Cardiac fibroblast (primary cell): ENCODE data around the gene PAX8.
"Not testable (repeated sequence)": the region's sequence is repeated elsewhere in the genome, so short reads cannot be mapped to it uniquely, and the experiment has no call there.

Experiments used
- DNase-seq, 2 donors: peaks; one replicate each; pipeline versions ENCODE4 v3.0.0 to v3.0.0-alpha.2; 2010; ENCODE audit warnings: low read depth in 2 of 2
- H3K4me3 ChIP-seq, 2 donors: replicated peaks in 1 of 2; 1 replicate in 1 of 2; 2 replicates in 1 of 2; pipeline ENCODE4 v1.5.1; 2011; ENCODE audit warnings: low read depth in 2 of 2, low read length in 2 of 2, mild to moderate bottlenecking in 2 of 2, moderate library complexity in 1 of 2
- TF ChIP-seq, protein P1 (sequence below): IDR thresholded peaks from one replicate; pipeline ENCODE4 v1.5.1; 2011; ENCODE audit warnings: low read depth, mild to moderate bottlenecking, low read length, inconsistent platforms

The PAX8 gene

DNA sequence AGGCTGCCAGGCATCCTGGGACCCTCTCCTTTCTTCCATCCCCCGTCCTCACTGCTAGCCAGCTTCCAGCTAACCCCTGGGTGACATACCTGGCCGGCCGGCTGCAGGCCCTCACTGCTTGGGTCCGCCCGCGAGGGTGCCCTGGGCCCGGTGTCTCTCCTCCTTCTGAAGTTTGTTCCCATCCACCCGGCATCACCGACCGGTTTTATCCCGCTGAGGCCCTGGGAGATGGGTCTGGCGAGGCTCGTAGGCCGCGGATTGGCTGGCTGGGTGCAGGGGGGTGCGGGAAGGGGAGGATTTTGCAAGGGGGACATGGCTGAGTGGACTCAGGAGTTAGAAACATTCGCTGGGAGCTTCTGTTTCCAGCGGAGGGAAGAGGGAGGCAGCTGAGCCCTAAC lies at the start of gene PAX8:
PAX8 (minus strand) TSS at position 180 of the 398 bp plus-strand sequence. CDS start 527 bp downstream, outside the sequence.
- H3K4me3 ChIP-seq: no peak within 1 kb of the TSS
- DNase-seq: no peak
- TF ChIP-seq, protein P1, sequence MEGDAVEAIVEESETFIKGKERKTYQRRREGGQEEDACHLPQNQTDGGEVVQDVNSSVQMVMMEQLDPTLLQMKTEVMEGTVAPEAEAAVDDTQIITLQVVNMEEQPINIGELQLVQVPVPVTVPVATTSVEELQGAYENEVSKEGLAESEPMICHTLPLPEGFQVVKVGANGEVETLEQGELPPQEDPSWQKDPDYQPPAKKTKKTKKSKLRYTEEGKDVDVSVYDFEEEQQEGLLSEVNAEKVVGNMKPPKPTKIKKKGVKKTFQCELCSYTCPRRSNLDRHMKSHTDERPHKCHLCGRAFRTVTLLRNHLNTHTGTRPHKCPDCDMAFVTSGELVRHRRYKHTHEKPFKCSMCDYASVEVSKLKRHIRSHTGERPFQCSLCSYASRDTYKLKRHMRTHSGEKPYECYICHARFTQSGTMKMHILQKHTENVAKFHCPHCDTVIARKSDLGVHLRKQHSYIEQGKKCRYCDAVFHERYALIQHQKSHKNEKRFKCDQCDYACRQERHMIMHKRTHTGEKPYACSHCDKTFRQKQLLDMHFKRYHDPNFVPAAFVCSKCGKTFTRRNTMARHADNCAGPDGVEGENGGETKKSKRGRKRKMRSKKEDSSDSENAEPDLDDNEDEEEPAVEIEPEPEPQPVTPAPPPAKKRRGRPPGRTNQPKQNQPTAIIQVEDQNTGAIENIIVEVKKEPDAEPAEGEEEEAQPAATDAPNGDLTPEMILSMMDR: no peak

DNA sequence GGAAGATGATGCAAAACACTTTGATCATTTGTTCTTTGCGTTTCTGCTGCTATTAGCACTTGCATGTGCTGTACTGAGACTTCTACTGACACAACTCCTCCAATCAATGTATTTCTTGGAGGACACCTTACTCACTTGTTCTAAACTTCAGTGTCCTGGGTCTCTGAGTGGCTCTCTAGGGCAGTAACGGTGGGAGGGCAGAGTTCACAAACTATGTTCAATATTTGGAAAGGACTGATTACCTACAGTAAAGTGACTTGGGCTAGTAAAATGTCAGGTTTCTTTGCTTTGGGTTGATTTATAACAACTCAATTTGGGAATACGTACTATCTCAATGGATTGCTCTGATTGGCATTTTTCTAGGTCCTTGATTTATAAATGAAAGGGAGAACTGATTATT lies 49.3 kb upstream of the PAX8 start:
- TF ChIP-seq, protein P1: no peak
- no peak overlapping the region for H3K4me3 ChIP-seq
- no peak for DNase-seq

DNA sequence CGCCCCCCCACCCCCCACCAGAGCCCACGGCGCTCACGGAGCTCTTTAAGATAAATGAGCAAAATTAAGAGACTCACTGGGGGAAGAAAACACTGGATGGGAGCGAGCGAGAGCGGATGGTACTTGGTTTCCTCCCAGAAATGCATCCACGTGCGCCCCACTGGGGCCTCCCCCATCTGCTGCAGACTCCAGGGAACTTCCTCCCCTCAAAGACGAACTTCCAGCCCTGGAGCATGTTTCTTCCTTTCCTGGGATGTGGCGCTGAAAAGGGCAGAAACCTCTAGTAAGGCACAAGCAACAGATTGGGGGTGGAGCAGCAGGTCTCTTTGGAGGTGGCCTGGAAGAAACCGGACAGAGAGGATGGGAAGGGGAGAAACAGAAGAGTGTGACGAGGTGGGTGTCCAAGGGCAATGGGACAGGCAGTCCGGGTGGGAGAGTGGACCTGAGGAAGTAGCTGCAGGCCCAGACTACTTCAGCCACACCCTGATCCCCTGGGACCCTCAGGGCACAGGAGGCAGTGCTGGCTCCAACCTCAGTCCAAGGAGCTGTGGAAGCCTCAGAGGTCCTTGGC lies 46.5 kb upstream of the PAX8 start:
- peak in 1 of 2 donors; percentile 10 for DNase-seq
- H3K4me3 ChIP-seq: peak overlapping the region; percentile 35 to 44

DNA sequence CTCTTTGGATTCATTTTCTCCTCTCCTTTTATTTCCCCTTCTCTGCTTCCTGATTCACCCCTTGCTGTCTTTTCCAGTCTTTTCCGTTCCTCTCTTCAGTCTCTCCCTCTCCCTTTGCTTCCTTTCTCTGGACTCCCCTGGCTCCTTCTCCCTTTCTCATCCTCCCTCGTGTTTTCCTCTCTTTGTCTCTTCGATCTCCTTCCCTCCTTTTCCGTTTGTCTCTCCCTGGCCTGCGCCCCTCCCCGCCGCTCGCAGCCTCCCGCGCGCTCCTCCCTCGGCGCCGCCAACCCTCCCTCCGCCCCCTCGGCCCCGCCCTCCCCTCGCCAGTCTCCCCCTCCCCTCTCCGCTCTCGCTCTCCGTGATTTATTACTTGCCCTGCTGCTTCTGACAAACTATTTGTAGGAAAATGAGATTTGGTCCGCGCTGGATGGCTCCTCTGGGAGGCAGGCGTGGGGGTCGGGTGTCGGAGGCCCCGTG lies 46.0 kb upstream of the PAX8 start:
- H3K4me3 ChIP-seq: peak overlapping the region; percentile 35 to 44
- DNase-seq: peak; percentile 46 to 71
- TF ChIP-seq, protein P1: no peak

DNA sequence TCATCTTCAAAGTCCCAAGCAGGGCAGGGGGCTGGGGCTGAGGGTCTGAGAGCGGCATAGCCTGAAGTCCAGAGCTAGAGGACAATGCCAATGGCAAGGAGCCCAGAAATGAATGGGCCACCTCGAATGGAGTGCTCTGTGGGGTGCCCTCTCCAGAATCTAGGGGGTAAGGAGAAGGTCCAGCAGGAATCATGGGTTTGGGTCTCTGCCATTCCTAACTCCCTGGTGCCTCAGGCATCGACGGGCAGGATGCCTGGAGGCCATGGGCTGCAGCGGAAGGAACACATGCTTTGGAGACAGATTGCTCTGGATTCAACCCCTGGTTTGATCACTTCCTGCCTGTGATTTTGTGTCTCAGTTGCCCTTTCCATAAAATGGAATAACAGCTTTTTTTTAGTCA lies 44.4 kb upstream of the PAX8 start:
- DNase-seq: peak in 1 of 2 donors; percentile 22
- not testable (repeated sequence) for H3K4me3 ChIP-seq

DNA sequence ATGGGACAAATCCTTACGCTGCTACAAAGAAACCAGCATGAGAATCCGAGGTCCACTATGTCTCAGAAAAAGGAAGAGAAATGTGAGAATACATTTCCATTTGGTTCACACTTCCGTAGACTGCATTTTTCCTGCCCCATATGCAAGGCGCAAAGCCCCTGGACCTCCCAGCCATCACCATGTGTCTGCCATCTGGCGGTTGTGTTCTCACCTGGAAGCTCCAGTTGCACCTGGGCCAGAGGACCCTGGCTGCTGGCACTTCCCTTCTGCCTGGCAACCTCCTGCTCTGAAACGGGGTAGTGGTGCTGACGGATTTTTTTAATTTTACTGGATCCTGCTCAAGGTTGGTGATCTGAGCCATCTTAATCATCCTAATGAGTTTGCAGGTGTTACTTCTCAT lies 41.4 kb upstream of the PAX8 start:
- not testable (repeated sequence) for H3K4me3 ChIP-seq, DNase-seq

DNA sequence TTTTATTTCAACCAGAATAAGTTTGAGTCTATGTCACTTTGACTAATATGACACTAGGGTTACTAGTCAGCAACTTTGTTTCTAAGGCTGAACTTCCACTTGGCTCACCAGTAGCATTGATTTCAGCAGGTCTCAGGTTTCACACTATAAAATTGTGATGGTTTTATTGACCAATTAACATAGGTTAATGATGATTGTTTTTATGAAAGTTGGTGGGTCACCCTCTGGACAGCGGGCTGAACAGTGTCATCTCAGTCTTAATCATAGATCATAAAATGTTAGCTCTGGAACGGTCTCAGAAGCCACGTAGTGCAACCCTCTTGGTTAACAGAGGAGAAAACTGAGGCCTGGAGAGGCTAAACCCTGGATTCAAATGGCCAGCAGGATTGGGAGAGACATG lies 40.2 kb upstream of the PAX8 start:
- not testable (repeated sequence) for DNase-seq, H3K4me3 ChIP-seq

DNA sequence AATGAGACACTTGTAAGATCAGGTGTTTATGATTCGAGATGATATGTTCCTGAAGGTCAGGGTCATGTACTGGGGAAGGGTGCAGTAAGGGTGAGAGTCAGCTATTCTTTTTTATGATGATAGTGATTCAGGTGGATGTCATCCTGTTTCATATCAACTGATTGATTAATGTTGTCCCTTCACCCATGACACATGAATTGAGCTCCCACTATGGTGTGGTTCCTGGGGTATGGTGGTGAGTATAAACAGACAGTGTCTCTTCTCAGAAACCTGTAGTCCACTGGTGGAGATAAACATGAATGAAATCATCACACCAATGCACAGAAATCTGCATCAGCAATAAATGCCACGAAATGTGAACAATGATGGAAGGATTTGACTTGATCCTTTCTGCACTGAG lies 37.4 kb upstream of the PAX8 start:
- H3K4me3 ChIP-seq: no peak overlapping the region
- TF ChIP-seq, protein P1: no peak
- no peak for DNase-seq

DNA sequence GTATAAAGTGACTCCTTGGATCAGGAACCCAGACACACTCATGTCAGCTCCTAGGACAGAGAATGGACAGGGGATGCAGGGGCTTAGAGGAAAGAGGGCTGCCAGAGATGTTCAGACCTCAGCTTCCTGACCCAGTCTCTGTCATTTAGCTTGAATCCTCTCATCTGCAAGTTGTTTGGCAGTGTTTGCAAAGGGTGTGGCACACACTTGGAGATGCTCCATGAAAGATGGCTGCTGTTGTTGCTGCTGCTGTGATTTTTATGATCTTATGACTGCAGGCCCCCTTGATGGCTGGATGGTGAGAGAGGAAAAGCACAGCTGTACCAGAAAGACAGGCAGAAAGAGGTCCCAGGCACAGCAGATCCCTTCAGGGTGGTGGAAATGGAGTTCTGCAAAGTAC lies 35.9 kb upstream of the PAX8 start:
- not testable (repeated sequence) for H3K4me3 ChIP-seq, DNase-seq

DNA sequence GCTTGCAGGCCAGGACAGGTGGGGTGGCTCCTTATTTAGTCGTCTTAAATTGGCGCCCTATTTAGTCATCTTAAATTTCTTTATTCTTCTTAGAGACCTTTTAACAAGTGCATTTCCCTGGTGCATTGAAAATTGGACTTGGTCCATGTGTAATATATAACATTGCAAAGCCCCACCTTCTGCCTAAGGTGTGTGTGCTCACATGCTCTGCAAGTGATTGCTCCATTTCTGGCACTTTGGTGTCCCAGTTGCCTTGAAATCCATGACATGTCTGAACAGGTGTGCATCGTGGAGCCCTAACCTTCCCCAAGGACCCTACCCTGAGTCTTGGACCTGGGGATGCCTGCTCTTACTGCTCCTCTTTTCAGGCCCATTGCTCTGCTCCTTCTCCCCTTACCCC lies 35.5 kb upstream of the PAX8 start:
- DNase-seq, H3K4me3 ChIP-seq: not testable (repeated sequence)

DNA sequence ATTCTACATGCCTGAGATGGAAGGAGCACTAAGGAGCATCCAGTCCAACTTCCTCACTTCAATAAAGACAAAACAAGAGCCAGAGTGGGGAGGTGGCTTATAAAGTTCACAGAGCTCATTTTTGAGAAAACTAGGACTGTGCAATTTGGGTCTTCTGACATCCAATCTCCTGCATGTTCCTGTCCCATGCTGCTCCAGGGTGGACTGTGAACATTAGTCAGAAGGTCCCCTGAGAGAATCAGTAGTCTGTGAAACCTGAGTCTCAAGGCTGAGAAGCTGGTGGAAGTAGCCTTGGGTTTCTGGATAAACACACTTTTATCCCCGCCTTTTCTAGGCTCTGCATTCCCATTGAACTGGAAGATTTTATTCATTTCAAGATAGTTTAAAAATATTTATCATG lies 33.1 kb upstream of the PAX8 start:
- DNase-seq: peak in 1 of 2 donors; percentile 33
- H3K4me3 ChIP-seq: not testable (repeated sequence)

DNA sequence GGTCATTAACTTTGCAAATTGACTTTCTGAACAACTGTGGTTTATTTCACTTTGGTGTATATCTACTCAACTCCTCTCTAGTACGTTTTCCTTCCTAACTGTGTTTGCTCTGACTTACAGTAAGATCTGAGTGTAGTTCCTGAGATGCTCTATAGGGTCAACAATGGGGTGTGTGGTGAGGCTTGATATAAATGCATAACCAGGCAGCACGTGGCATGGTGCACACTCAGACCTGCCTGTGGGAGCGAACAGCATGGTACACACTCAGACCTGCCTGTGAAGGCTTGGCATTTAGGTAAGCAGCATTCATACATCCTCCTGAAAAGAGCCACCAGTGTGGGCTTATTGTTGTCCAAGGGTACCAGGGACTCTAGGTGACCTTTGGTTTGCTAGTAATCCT lies 32.5 kb upstream of the PAX8 start:
- not testable (repeated sequence) for DNase-seq

More for the DNA sequence above, 32.5 kb upstream of the PAX8 start:
- H3K4me3 ChIP-seq: not testable (repeated sequence)
